H9 (cell line): ENCODE measurements around the gene ZNF35. TPM values are rescaled to one million over a fixed set of nuclear protein-coding genes. Genes with fewer than 3 reads are reported as not detected.

ENCODE experiments used
- DNase-seq: peaks from one replicate; pipeline ENCODE4 v3.0.0-alpha.2; 2017
- H2AFZ ChIP-seq: one replicate; pipeline ENCODE4 v1.6.1; 2013; ENCODE audit warnings: mild to moderate bottlenecking, low read length, control low read depth, moderate library complexity
- H2AK5ac ChIP-seq: 2 replicates; pipeline ENCODE4 v1.6.1; 2013; ENCODE audit warnings: low read length, control low read depth, mixed read lengths; ENCODE audit not compliant: insufficient read length
- H2BK120ac ChIP-seq: one replicate; pipeline ENCODE4 v1.6.1; 2013; ENCODE audit warnings: low read depth, mild to moderate bottlenecking, low read length, control low read depth, inconsistent platforms; ENCODE audit not compliant: poor library complexity, severe bottlenecking
- H2BK12ac ChIP-seq: 2 replicates; pipeline ENCODE4 v1.6.1; 2013; ENCODE audit warnings: low read length, control low read depth, mixed read lengths, low read depth; ENCODE audit not compliant: insufficient read length
- H2BK15ac ChIP-seq: 2 replicates; pipeline ENCODE4 v1.6.1; 2013; ENCODE audit warnings: low read depth, low read length, control low read depth
- H2BK20ac ChIP-seq: one replicate; pipeline ENCODE4 v1.6.1; 2013; ENCODE audit warnings: low read depth, mild to moderate bottlenecking, low read length, control low read depth, inconsistent platforms; ENCODE audit not compliant: poor library complexity, severe bottlenecking
- H2BK5ac ChIP-seq: 2 replicates; pipeline ENCODE4 v1.6.1; 2013; ENCODE audit warnings: low read length, control low read depth, mixed read lengths; ENCODE audit not compliant: insufficient read length
- H3K14ac ChIP-seq: 2 replicates; pipeline ENCODE4 v1.6.1; 2013; ENCODE audit warnings: low read length, control low read depth; ENCODE audit not compliant: insufficient read depth
- H3K18ac ChIP-seq: 2 replicates; pipeline ENCODE4 v1.6.1; 2013; ENCODE audit warnings: low read depth, mild to moderate bottlenecking, mixed read lengths, low read length, control low read depth; ENCODE audit not compliant: insufficient read length
- H3K23ac ChIP-seq: 2 replicates; pipeline ENCODE4 v1.6.1; 2013; ENCODE audit warnings: low read length, control low read depth, mixed read lengths, low read depth; ENCODE audit not compliant: insufficient read length
- H3K23me2 ChIP-seq: 2 replicates; pipeline ENCODE4 v1.6.1; 2013; ENCODE audit warnings: low read depth, mild to moderate bottlenecking, mixed read lengths, low read length, control low read depth; ENCODE audit not compliant: insufficient read length, poor library complexity, severe bottlenecking
- H3K27ac ChIP-seq: 2 replicates; pipeline ENCODE4 v1.5.1; 2013; ENCODE audit warnings: low read length, control low read depth, mixed read lengths, low read depth; ENCODE audit not compliant: insufficient read length
- H3K27me3 ChIP-seq: 2 replicates; pipeline ENCODE4 v1.6.1; 2013; ENCODE audit warnings: low read length, control low read depth, inconsistent platforms; ENCODE audit not compliant: insufficient read depth
- H3K4ac ChIP-seq: 2 replicates; pipeline ENCODE4 v1.6.1; 2013; ENCODE audit warnings: low read depth, mild to moderate bottlenecking, control low read depth, inconsistent platforms, low read length, moderate library complexity
- H3K4me1 ChIP-seq: 2 replicates; pipeline ENCODE4 v1.6.1; 2013; ENCODE audit warnings: low read length, control low read depth, inconsistent platforms; ENCODE audit not compliant: insufficient read depth
- H3K4me2 ChIP-seq: 2 replicates; pipeline ENCODE4 v1.6.1; 2013; ENCODE audit warnings: low read length, control low read depth, mixed read lengths; ENCODE audit not compliant: insufficient read length, insufficient read depth
- H3K56ac ChIP-seq: 2 replicates; pipeline ENCODE4 v1.6.1; 2013; ENCODE audit warnings: low read depth, mild to moderate bottlenecking, mixed read lengths, low read length, control low read depth; ENCODE audit not compliant: insufficient read length
- H3K79me1 ChIP-seq: 2 replicates; pipeline ENCODE4 v1.6.1; 2013; ENCODE audit warnings: low read depth, mild to moderate bottlenecking, moderate library complexity, low read length, control low read depth, inconsistent platforms; ENCODE audit not compliant: insufficient read depth, poor library complexity, severe bottlenecking
- H3K79me2 ChIP-seq: 2 replicates; pipeline ENCODE4 v1.6.1; 2013; ENCODE audit warnings: low read length, control low read depth, inconsistent platforms; ENCODE audit not compliant: insufficient read depth
- H3K9ac ChIP-seq: 2 replicates; pipeline ENCODE4 v1.6.1; 2013; ENCODE audit warnings: low read length, control low read depth, mixed read lengths; ENCODE audit not compliant: insufficient read length; ENCODE audit errors: extremely low read depth
- H3K9me3 ChIP-seq: one replicate; pipeline ENCODE4 v1.6.1; 2013; ENCODE audit warnings: low read depth, low read length, inconsistent platforms; ENCODE audit not compliant: control insufficient read depth
- H3T11ph ChIP-seq: one replicate; pipeline ENCODE4 v1.6.1; 2013; ENCODE audit warnings: mild to moderate bottlenecking, low read length, control low read depth, inconsistent platforms
- H4K20me1 ChIP-seq: one replicate; pipeline ENCODE4 v1.6.1; 2013; ENCODE audit not compliant: control insufficient read depth, insufficient read length, insufficient read depth
- H4K5ac ChIP-seq: 2 replicates; pipeline ENCODE4 v1.6.1; 2013; ENCODE audit warnings: low read depth, mild to moderate bottlenecking, mixed read lengths, low read length, control low read depth; ENCODE audit not compliant: insufficient read length
- H4K8ac ChIP-seq: replicated peaks from 2 replicates; pipeline ENCODE4 v1.6.1; 2013; ENCODE audit warnings: low read length, control low read depth, mixed read lengths, low read depth; ENCODE audit not compliant: insufficient read length
- H4K91ac ChIP-seq: 2 replicates; pipeline ENCODE4 v1.6.1; 2013; ENCODE audit warnings: low read depth, mild to moderate bottlenecking, moderate library complexity, mixed read lengths, low read length, control low read depth; ENCODE audit not compliant: insufficient read length
- H3K27ac Mint-ChIP-seq, 3 experiments: 2 replicates in 2 of 3; 3 replicates in 1 of 3; pipeline ENCODE4 v1.8.0; 2020 to 2021; ENCODE audit warnings: mixed read lengths in 3 of 3, mild to moderate bottlenecking in 1 of 3, moderate library complexity in 1 of 3
- H3K27me3 Mint-ChIP-seq: 2 replicates; pipeline ENCODE4 v1.8.0; 2021; ENCODE audit warnings: low read depth, mild to moderate bottlenecking, moderate library complexity, mixed read lengths
- H3K36me3 Mint-ChIP-seq, 3 experiments: 2 replicates in 2 of 3; 3 replicates in 1 of 3; pipeline ENCODE4 v1.8.0; 2020 to 2021; ENCODE audit warnings: low read depth in 3 of 3, mixed read lengths in 3 of 3; ENCODE audit not compliant: insufficient read depth in 1 of 3
- H3K4me1 Mint-ChIP-seq, 2 experiments: 2 replicates each; pipeline ENCODE4 v1.8.0; 2020; ENCODE audit warnings: mixed read lengths in 2 of 2
- H3K4me3 Mint-ChIP-seq, 2 experiments: 2 replicates in 1 of 2; 3 replicates in 1 of 2; pipeline ENCODE4 v1.8.0; 2020 to 2021; ENCODE audit warnings: mild to moderate bottlenecking in 2 of 2, mixed read lengths in 2 of 2, moderate library complexity in 1 of 2
- H3K9me3 Mint-ChIP-seq, 2 experiments: 2 replicates in 1 of 2; 3 replicates in 1 of 2; pipeline ENCODE4 v1.8.0; 2020; ENCODE audit warnings: mild to moderate bottlenecking in 2 of 2, mixed read lengths in 2 of 2, moderate library complexity in 1 of 2
- WGBS: extraction: QIAGEN DNeasy Blood & Tissue Kit; methylation state at CpG from one replicate; pipeline ENCODE4 v1.1.7; 2013; ENCODE audit warnings: missing lambda C conversion rate, low lambda C conversion rate, mixed read lengths; ENCODE audit not compliant: insufficient read length; ENCODE audit errors: extremely low coverage; 5-methylcytosine and 5-hydroxymethylcytosine counted together
- total RNA-seq: library from RNA; stranded (reverse); gene quantifications from 2 replicates; pipeline ENCODE4 v1.2.1, GENCODE V29; 2021
- TF ChIP-seq, protein P1 (sequence below): fragments of 200-600 bp; sonication (generic); conservative IDR thresholded peaks from 3 replicates; pipeline ENCODE4 v1.8.0; 2021; ENCODE audit warnings: antibody characterized with exemption, mild to moderate bottlenecking

The ZNF35 gene
- total RNA-seq, 1 experiment from 2014 or later = 27.3 TPM

DNA sequence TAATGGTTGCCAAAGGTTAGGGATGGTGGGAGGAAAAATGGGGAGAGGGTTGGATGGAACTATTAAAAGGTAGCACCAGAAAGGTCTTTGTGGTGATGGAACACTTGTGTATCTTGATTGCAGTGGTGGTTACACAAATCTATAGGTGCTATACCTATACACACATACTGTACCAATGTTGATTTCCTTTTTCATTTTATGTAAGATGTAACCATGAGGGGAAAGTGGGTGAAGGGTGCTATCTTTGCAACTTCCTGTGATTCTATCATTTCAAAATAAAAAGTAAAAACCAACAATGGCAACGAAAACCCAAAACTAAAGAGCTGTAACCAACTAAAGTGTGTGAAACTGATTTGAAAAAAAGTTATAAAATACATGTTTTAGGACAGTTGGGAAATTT lies 761 bp upstream of the ZNF35 start:
- no CpG with 5 or more reads among the region's 1 CpG for WGBS
- Histone ChIP-seq H3K4ac (no peak overlapping the region), H3K27ac (no peak overlapping the region), H3K23me2 (no peaks in the 10 kb centered on the region), H3K79me2 (peaks cover 2% of the 10 kb centered on the region; the same call in 1 of the 2 replicates), H3K4me2 (no peak overlapping the region), H3K27me3 (no peaks in the 10 kb centered on the region), H4K5ac (no peak overlapping the region), H3K56ac (no peak overlapping the region), H2BK12ac (no peak overlapping the region), H2AK5ac (no peak overlapping the region), H3K18ac (no peak overlapping the region), H3K4me1 (no peaks in the 10 kb centered on the region), H3K14ac (no peak overlapping the region), H2BK15ac (no peak overlapping the region), H3K9me3 (peaks cover 13% of the 10 kb centered on the region), H2BK5ac (no peak overlapping the region), H3K23ac (no peak overlapping the region), H4K91ac (no peak overlapping the region), H2BK120ac (no peak overlapping the region), H2AFZ (no peak overlapping the region), H4K8ac (no peak overlapping the region), H2BK20ac (no peak overlapping the region), H3T11ph (no peak overlapping the region), H3K79me1 (no peaks in the 10 kb centered on the region), H4K20me1 (no peaks in the 10 kb centered on the region), H3K9ac (no peak overlapping the region)
- DNase-seq = no peak
- TF ChIP-seq, protein P1, sequence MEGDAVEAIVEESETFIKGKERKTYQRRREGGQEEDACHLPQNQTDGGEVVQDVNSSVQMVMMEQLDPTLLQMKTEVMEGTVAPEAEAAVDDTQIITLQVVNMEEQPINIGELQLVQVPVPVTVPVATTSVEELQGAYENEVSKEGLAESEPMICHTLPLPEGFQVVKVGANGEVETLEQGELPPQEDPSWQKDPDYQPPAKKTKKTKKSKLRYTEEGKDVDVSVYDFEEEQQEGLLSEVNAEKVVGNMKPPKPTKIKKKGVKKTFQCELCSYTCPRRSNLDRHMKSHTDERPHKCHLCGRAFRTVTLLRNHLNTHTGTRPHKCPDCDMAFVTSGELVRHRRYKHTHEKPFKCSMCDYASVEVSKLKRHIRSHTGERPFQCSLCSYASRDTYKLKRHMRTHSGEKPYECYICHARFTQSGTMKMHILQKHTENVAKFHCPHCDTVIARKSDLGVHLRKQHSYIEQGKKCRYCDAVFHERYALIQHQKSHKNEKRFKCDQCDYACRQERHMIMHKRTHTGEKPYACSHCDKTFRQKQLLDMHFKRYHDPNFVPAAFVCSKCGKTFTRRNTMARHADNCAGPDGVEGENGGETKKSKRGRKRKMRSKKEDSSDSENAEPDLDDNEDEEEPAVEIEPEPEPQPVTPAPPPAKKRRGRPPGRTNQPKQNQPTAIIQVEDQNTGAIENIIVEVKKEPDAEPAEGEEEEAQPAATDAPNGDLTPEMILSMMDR = no peak
- Mint-ChIP-seq H3K4me1 (peaks cover 8% of the 10 kb centered on the region in 2 experiments), H3K4me3 (peak overlapping the region; percentile 92 to 96), H3K9me3 (peaks cover 13 to 17% of the 10 kb centered on the region in 2 experiments), H3K27me3 (no peaks in the 10 kb centered on the region), H3K36me3 (peaks cover 32 to 38% (median 33%) of the 10 kb centered on the region in 3 experiments), H3K27ac (0 out of 7 replicates have a peak overlapping the region, but pooled peaks of 1 of the 3 experiments have one; percentile 5)
